ENCODE measurements around the gene LRGUK.

LRGUK gene

DNA sequence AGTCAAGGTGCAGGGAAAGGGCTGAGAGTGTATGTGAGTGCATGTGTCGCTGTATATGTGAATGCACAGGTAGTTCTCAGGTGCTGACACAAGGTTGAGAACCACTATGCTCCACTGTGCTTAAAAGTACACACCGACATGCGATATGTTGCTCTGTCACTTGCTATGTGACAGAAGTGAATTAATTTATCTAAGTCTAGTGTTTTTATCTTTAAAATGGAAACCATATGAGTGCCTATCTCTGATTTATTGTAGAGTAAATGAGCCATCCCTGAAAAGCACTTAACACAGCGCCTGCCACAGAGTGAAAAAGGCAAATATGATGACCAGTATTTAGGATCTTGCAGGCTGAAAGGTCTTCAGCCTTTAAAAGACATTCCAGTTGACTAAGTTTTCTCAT is 184.7 kb downstream of the LRGUK start:
- FAIRE-seq, result no peak

- no peak for FAIRE-seq
Observed at GRCh38 chr7:134312717-134313116, 185.6 kb downstream of the LRGUK start.

- FAIRE-seq, result no peak
Observed at GRCh38 chr7:134313543-134313942, 186.4 kb downstream of the LRGUK start.

All from G401.6 (cell line).